Measurements from ENCODE around the gene LRFN2.

DNA sequence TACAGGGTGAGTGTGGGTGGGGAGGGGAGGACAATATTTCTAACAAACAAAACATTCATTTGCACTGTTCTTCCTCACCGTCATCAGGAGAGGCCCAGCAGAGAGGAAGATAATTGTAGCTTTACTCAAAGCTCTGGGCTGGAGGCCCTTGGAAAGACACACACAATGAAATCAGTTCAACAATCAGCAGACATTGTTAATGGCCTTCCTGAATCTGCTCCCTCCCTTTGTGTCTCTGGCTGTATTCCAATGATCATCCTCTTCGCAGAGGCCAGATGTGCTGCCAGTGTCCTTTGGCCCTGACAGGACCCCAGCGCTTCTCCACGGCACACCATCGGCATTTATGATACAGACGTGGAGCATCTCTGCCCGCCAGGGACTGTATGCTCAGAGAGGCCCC, 44.6 kb upstream of the LRFN2 start:
- TF ChIP-seq, protein P1, sequence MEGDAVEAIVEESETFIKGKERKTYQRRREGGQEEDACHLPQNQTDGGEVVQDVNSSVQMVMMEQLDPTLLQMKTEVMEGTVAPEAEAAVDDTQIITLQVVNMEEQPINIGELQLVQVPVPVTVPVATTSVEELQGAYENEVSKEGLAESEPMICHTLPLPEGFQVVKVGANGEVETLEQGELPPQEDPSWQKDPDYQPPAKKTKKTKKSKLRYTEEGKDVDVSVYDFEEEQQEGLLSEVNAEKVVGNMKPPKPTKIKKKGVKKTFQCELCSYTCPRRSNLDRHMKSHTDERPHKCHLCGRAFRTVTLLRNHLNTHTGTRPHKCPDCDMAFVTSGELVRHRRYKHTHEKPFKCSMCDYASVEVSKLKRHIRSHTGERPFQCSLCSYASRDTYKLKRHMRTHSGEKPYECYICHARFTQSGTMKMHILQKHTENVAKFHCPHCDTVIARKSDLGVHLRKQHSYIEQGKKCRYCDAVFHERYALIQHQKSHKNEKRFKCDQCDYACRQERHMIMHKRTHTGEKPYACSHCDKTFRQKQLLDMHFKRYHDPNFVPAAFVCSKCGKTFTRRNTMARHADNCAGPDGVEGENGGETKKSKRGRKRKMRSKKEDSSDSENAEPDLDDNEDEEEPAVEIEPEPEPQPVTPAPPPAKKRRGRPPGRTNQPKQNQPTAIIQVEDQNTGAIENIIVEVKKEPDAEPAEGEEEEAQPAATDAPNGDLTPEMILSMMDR (IDR thresholded peaks at IDR 0.05) = no peak
- TF ChIP-seq, protein P2, sequence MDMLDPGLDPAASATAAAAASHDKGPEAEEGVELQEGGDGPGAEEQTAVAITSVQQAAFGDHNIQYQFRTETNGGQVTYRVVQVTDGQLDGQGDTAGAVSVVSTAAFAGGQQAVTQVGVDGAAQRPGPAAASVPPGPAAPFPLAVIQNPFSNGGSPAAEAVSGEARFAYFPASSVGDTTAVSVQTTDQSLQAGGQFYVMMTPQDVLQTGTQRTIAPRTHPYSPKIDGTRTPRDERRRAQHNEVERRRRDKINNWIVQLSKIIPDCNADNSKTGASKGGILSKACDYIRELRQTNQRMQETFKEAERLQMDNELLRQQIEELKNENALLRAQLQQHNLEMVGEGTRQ (IDR thresholded peaks at IDR 0.05; ENCODE audit: borderline replicate concordance, low read depth, low read length) = no peak
- TF ChIP-seq MEF2A (IDR thresholded peaks at IDR 0.05; ENCODE audit: borderline replicate concordance, low read depth) (no peak), TEAD4 (IDR thresholded peaks at IDR 0.05; ENCODE audit: borderline replicate concordance, insufficient read depth) (no peak), TAF1 (IDR thresholded peaks at IDR 0.05; ENCODE audit: borderline replicate concordance, low read depth, low read length) (no peak), ELF1 (IDR thresholded peaks at IDR 0.05) (no peak)
